T-helper 1 cell treated with Interleukin-12 subunit alpha and Interleukin-12 subunit beta and Interleukin-4 antibody, amounts not matched to agents 30 ng/mL and 1 ng/mL, for 36 hours (primary cell): ENCODE data around the gene CCDC136. TPM values are rescaled to one million over a fixed set of nuclear protein-coding genes. Genes with fewer than 3 reads are reported as not detected.

Experiments
- total RNA-seq: library from RNA; stranded (reverse); gene quantifications from 2 replicates; pipeline ENCODE4 v1.2.3, GENCODE V29; 2022

The CCDC136 gene
- total RNA-seq, 1 donor from 2014 or later, result 5.3 TPM

Other genes with a start within 250 kb of the CCDC136 start
- 1.5 and 3.4 TPM in 2 replicates for gene GARIN1A, start 119.7 kb upstream of the CCDC136 start, total RNA-seq
- 39.8 and 42.4 TPM in 2 replicates for gene CALU, start 52.6 kb upstream of the CCDC136 start, total RNA-seq
- not detected in 2 replicates for gene OPN1SW, start 16.2 kb upstream of the CCDC136 start, total RNA-seq
- gene FLNC, start 38.4 kb downstream of the CCDC136 start, total RNA-seq, result 0.02 TPM in 1 of 2 replicates, not detected in the other
- 125 and 127 TPM in 2 replicates for gene ATP6V1F, start 70.9 kb downstream of the CCDC136 start, total RNA-seq
- gene KCP, start 118.7 kb downstream of the CCDC136 start, total RNA-seq, result 0.10 and 0.20 TPM in 2 replicates
- gene IRF5, start 146.0 kb downstream of the CCDC136 start, total RNA-seq, result 9.8 and 11.3 TPM in 2 replicates